Keratinocyte (primary cell): ENCODE results near the gene CCDC97.

Experiments
- EZH2 ChIP-seq: IDR thresholded peaks from one replicate; pipeline ENCODE4 v1.6.1; 2012; ENCODE audit warnings: inconsistent platforms, mild to moderate bottlenecking, low read length, moderate library complexity
- TF ChIP-seq, protein P1 (sequence below), 3 experiments: IDR thresholded peaks in 1 of 3; conservative IDR thresholded peaks in 1 of 3; optimal IDR thresholded peaks in 1 of 3; 2 replicates in 2 of 3; 3 replicates in 1 of 3; pipeline versions ENCODE3 to v1.5.1; 2011; ENCODE audit warnings: low read length in 3 of 3, mild to moderate bottlenecking in 3 of 3, moderate library complexity in 2 of 3, control low read depth in 1 of 3, inconsistent platforms in 1 of 3; ENCODE audit not compliant: insufficient read depth in 2 of 3; ENCODE audit errors: extremely low read depth in 1 of 3

DNA sequence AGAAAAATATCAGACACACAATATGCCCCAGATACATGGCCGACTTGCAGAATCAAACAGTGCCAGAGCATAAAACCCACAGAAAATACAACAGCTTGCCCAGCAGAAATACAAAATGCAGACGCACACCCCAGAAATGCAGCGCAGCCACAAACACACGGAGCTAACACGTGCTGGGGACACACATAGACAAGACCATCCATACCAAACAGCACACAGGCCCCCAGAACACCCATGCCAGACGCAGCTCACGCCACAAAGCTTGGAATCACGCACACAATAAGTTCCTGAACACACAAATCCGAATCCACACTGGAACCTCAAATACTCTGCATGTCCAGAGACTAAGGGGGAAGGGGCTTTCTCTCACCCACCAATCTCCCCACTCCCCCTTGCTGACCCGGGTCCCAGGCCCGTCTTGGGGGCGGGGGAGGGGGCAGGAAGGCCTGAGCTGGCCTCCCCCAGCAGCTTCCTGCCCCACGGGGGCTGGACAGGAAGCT is 17.2 kb downstream of the CCDC97 start:
- TF ChIP-seq, protein P1, sequence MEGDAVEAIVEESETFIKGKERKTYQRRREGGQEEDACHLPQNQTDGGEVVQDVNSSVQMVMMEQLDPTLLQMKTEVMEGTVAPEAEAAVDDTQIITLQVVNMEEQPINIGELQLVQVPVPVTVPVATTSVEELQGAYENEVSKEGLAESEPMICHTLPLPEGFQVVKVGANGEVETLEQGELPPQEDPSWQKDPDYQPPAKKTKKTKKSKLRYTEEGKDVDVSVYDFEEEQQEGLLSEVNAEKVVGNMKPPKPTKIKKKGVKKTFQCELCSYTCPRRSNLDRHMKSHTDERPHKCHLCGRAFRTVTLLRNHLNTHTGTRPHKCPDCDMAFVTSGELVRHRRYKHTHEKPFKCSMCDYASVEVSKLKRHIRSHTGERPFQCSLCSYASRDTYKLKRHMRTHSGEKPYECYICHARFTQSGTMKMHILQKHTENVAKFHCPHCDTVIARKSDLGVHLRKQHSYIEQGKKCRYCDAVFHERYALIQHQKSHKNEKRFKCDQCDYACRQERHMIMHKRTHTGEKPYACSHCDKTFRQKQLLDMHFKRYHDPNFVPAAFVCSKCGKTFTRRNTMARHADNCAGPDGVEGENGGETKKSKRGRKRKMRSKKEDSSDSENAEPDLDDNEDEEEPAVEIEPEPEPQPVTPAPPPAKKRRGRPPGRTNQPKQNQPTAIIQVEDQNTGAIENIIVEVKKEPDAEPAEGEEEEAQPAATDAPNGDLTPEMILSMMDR (optimal IDR thresholded peaks at IDR 0.05 in 1 of 3, IDR thresholded peaks at IDR 0.05 in 1 of 3, conservative IDR thresholded peaks at IDR 0.05 in 1 of 3; ENCODE audit: extremely low read depth in 1 of 3, insufficient read depth in 2 of 3, low read length in 3 of 3) = no peak
- TF ChIP-seq EZH2 = no peak
